Measurements from ENCODE around the gene PTCSC3. TPM values are rescaled to one million over a fixed set of nuclear protein-coding genes. Genes with fewer than 3 reads are reported as not detected.

The PTCSC3 gene
- not detected in 5 replicates for total RNA-seq (2022; extraction: Qiagen RNA extraction; ENCODE audit: low read depth)

GRCh38 chr14:36176524-36176923 lies at the start of gene PTCSC3:
TSS of gene PTCSC3 (minus strand) at chr14:36176722.

Other genes with a start within 250 kb of the PTCSC3 start
- 9.9 to 21.3 TPM (median 17.1 TPM) in 5 replicates for gene MBIP, start 143.9 kb upstream of the PTCSC3 start, total RNA-seq (2022; extraction: Qiagen RNA extraction; ENCODE audit: low read depth)

Data from A549 treated with RU486 at 1 μM for 4 hours (cell line).